Natural killer cell (primary cell): ENCODE data around the gene CD8B. TPM values are rescaled to one million over a fixed set of nuclear protein-coding genes. Genes with fewer than 3 reads are reported as not detected.

ENCODE experiments used
- ATAC-seq, 3 donors: fragments of 150-1000 bp in 2 of 3; fragments of 200-7000 bp in 1 of 3; cut with Tn5 transposase; 1 replicate in 1 of 3; 2 replicates in 2 of 3; pipeline ENCODE4 v1.10.0; 2021; ENCODE audit warnings: mild to moderate bottlenecking in 2 of 3, moderate library complexity in 2 of 3
- DNase-seq, 2 donors: peaks; one replicate each; pipeline versions ENCODE4 v3.0.0 to v3.0.0-alpha.2; 2013 to 2021; ENCODE audit warnings: mixed read lengths in 1 of 2
- H3K27ac ChIP-seq: one replicate; pipeline ENCODE4 v1.5.1; 2013; ENCODE audit warnings: mild to moderate bottlenecking, low read length
- H3K27me3 ChIP-seq: one replicate; pipeline ENCODE4 v1.6.1; 2013; ENCODE audit warnings: low read length; ENCODE audit not compliant: control insufficient read depth, insufficient read depth
- H3K36me3 ChIP-seq: one replicate; pipeline ENCODE4 v1.6.1; 2013; ENCODE audit warnings: low read length; ENCODE audit not compliant: control insufficient read depth, insufficient read depth
- H3K4me1 ChIP-seq: one replicate; pipeline ENCODE4 v1.6.1; 2013; ENCODE audit warnings: low read length; ENCODE audit not compliant: control insufficient read depth, insufficient read depth
- H3K4me3 ChIP-seq: one replicate; pipeline ENCODE4 v1.5.1; 2013; ENCODE audit warnings: low read length
- H3K9me3 ChIP-seq: one replicate; pipeline ENCODE4 v1.6.1; 2013; ENCODE audit warnings: low read length; ENCODE audit not compliant: control insufficient read depth, insufficient read depth
- H3K27ac Mint-ChIP-seq, 2 donors: one replicate each; pipeline ENCODE4 v1.8.0; 2022; ENCODE audit warnings: mild to moderate bottlenecking in 2 of 2, mixed read lengths in 2 of 2, moderate library complexity in 1 of 2
- H3K27me3 Mint-ChIP-seq, 2 donors: one replicate each; pipeline ENCODE4 v1.8.0; 2022; ENCODE audit warnings: low read depth in 2 of 2, mixed read lengths in 2 of 2
- H3K36me3 Mint-ChIP-seq: one replicate; pipeline ENCODE4 v1.8.0; 2022; ENCODE audit warnings: mixed read lengths
- H3K4me1 Mint-ChIP-seq, 2 donors: one replicate each; pipeline ENCODE4 v1.8.0; 2022; ENCODE audit warnings: mixed read lengths in 2 of 2
- H3K4me3 Mint-ChIP-seq: one replicate; pipeline ENCODE4 v1.8.0; 2022; ENCODE audit warnings: mild to moderate bottlenecking, moderate library complexity, mixed read lengths
- H3K9me3 Mint-ChIP-seq, 2 donors: one replicate each; pipeline ENCODE4 v1.8.0; 2022; ENCODE audit warnings: mixed read lengths in 2 of 2
- CTCF ChIP-seq: fragments of 200-600 bp; IDR thresholded peaks from one replicate; pipeline ENCODE4 v1.8.0; 2022; ENCODE audit warnings: antibody characterized with exemption
- WGBS: methylation state at CpG from one replicate; pipeline ENCODE4 v1.1.7; 2013; ENCODE audit warnings: missing lambda C conversion rate; ENCODE audit not compliant: insufficient coverage; 5-methylcytosine and 5-hydroxymethylcytosine counted together
- intact Hi-C: fragments of 100-400 bp; cut with micrococcal nuclease; formaldehyde crosslinking; loops from one replicate; pipeline ENCODE4 v1.14.2; 2022
- total RNA-seq, 4 donors: library from RNA; stranded (reverse); fragments of 120-200 nt in 1 of 4; gene quantifications; one replicate each; pipeline versions ENCODE4 v1.2.3 to v1.2.4, GENCODE V29; 2013 to 2022

Gene CD8B
- total RNA-seq, 3 donors from 2014 or later (not counting 1 experiment from before 2014, with no cell fraction given), result 1.9 to 22.7 (median 6.0) TPM

DNA sequence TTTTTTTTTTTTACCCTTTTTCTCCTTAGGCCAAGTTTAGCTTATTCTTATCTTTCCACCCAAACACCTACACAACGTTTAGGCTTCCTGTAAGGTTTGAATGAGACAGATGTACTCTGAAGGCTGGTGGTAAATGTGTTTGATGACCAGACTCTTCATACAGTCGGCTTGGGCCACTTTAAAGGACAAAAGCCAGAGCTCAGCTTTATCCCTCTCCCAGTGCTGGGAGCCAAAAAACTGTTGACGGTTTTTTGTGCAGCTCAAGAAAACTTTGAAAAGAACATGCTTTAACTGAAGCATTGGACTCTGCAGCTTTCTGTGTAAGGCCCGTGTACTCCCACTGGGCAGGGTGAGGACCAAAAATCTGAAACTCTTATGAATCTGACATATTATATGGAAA lies 86.3 kb downstream of the CD8B start:
- 61% methylated on average over 2 of the region's 4 CpGs for WGBS
- no peak overlapping the region for H3K4me3 Mint-ChIP-seq
- Histone ChIP-seq H3K4me3 (no peak overlapping the region), H3K27me3 (no peaks in the 10 kb centered on the region), H3K36me3 (peaks cover 49% of the 10 kb centered on the region), H3K9me3 (no peaks in the 10 kb centered on the region), H3K4me1 (no peaks in the 10 kb centered on the region), H3K27ac (no peak overlapping the region)
- TF ChIP-seq CTCF, result no peak
- intact Hi-C loops, result no loop called here
- ATAC-seq (no peak), DNase-seq (no peak)
- no peaks in the 10 kb centered on the region for H3K27me3 Mint-ChIP-seq
- H3K27ac Mint-ChIP-seq, result no peak overlapping the region
- no peaks in the 10 kb centered on the region for H3K9me3 Mint-ChIP-seq
- H3K36me3 Mint-ChIP-seq, result peaks cover 33% of the 10 kb centered on the region
- no peaks in the 10 kb centered on the region for H3K4me1 Mint-ChIP-seq

GRCh38 chr2:86774862-86775261 lies 86.8 kb downstream of the CD8B start:
- H3K36me3 ChIP-seq, result peaks cover 53% of the 10 kb centered on the region
- H3K4me3 ChIP-seq, result no peak overlapping the region
- H3K4me1 Mint-ChIP-seq, result no peaks in the 10 kb centered on the region
- no peak for TF ChIP-seq CTCF
- 92% methylated on average over 5 of the region's 5 CpGs for WGBS
- H3K27ac ChIP-seq, result no peak overlapping the region
- no peaks in the 10 kb centered on the region for H3K27me3 Mint-ChIP-seq
- intact Hi-C loops, result no loop called here
- H3K4me3 Mint-ChIP-seq, result no peak overlapping the region
- ATAC-seq (no peak), DNase-seq (no peak)
- H3K9me3 ChIP-seq, result no peaks in the 10 kb centered on the region
- no peaks in the 10 kb centered on the region for H3K4me1 ChIP-seq
- H3K9me3 Mint-ChIP-seq, result no peaks in the 10 kb centered on the region
- H3K27ac Mint-ChIP-seq, result peak overlapping the region in 1 of 2 donors; percentile 10
- no peaks in the 10 kb centered on the region for H3K27me3 ChIP-seq
- peaks cover 33% of the 10 kb centered on the region for H3K36me3 Mint-ChIP-seq

DNA sequence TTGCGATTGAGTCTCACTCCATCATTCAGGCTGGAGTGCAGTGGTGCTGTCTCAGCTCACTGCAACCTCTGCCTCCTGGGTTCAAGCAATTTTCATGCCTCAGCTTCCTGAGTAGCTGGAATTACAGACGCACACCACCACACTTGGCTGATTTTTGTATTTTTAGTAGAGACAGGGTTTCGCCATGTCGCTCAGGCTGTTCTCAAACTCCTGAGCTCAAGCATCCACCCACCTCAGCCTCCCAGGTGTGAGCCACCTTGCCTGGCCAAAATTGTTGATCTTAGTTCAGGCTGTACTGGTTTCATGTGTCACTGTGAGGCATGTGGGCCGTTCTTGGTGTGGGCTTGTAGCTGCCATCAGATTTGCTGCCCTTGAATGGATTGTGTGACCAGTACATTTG lies 89.1 kb downstream of the CD8B start:
- H3K36me3 ChIP-seq, result peaks cover 73% of the 10 kb centered on the region
- Mint-ChIP-seq H3K9me3 (no peaks in the 10 kb centered on the region), H3K27me3 (no peaks in the 10 kb centered on the region), H3K4me3 (no peak overlapping the region), H3K4me1 (no peaks in the 10 kb centered on the region), H3K36me3 (peaks cover 33% of the 10 kb centered on the region), H3K27ac (peak overlapping the region in 1 of 2 donors; percentile 41)
- no peaks in the 10 kb centered on the region for H3K27me3 ChIP-seq
- 96% methylated on average over 4 of the region's 5 CpGs for whole genome bisulfite sequencing
- TF ChIP-seq CTCF, result no peak
- no peak overlapping the region for H3K27ac ChIP-seq
- no peaks in the 10 kb centered on the region for H3K4me1 ChIP-seq
- no peak for DNase-seq
- no peak for ATAC-seq
- H3K4me3 ChIP-seq, result no peak overlapping the region
- intact Hi-C loops, result no loop called here
- H3K9me3 ChIP-seq, result no peaks in the 10 kb centered on the region

GRCh38 chr2:86770816-86771301 lies 90.8 kb downstream of the CD8B start:
- Mint-ChIP-seq H3K4me1 (no peaks in the 10 kb centered on the region), H3K27ac (no peak overlapping the region), H3K27me3 (no peaks in the 10 kb centered on the region), H3K9me3 (no peaks in the 10 kb centered on the region), H3K4me3 (no peak overlapping the region), H3K36me3 (peaks cover 33% of the 10 kb centered on the region)
- H3K27me3 ChIP-seq, result no peaks in the 10 kb centered on the region
- intact Hi-C loops, result no loop called here
- TF ChIP-seq CTCF, result no peak
- no peaks in the 10 kb centered on the region for H3K9me3 ChIP-seq
- H3K4me1 ChIP-seq, result no peaks in the 10 kb centered on the region
- peaks cover 84% of the 10 kb centered on the region for H3K36me3 ChIP-seq
- no peak overlapping the region for H3K4me3 ChIP-seq
- 91% methylated on average over 6 of the region's 6 CpGs for WGBS
- no peak overlapping the region for H3K27ac ChIP-seq
- DNase-seq, result no peak
- ATAC-seq, result no peak
